ENCODE measurements around the gene CASTOR2. TPM values are rescaled to one million over a fixed set of nuclear protein-coding genes. Genes with fewer than 3 reads are reported as not detected.
"Not testable (repeated sequence)": the region's sequence is repeated elsewhere in the genome, so short reads cannot be mapped to it uniquely, and the experiment has no call there.

Gene CASTOR2
- total and polyA plus RNA-seq, 5 donors from 2014 or later, result 0.31 to 9.8 (median 0.96) TPM

DNA sequence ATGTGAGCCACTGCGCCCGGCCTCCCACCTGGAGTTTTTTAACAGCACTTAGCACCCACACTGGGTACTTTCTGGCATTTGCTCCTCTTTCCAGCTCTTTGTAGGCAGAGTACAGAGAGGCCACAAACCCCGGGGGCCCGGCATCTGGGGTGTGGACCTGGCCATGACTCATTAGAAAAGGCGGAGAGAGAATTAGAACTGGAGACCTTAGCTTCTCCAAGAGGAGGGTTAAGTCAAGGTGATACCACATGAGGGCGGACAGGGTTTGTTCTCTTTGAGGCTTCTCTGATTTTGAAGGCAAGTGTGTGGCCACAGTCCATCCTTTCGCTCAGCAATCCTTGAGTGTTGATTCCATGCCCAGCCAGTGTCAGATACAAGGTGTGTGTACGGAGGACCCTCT, 36.9 kb downstream of the CASTOR2 start:
- H3K27ac ChIP-seq (ENCODE audit: insufficient read depth, low read length, poor library complexity, severe bottlenecking); H3K27ac Mint-ChIP-seq; H3K27me3 Mint-ChIP-seq; H3K27me3 ChIP-seq (ENCODE audit: control insufficient read depth, insufficient read depth, low read length); H3K4me1 Mint-ChIP-seq; DNase-seq; H3K36me3 ChIP-seq (ENCODE audit: control insufficient read depth, insufficient read depth, low read length); H3K4me3 ChIP-seq (ENCODE audit: low read depth, low read length); ATAC-seq (ENCODE audit: low read depth in 2 of 2); H3K4me3 Mint-ChIP-seq; H3K36me3 Mint-ChIP-seq; H3K9me3 Mint-ChIP-seq; H3K9me3 ChIP-seq (ENCODE audit: control insufficient read depth in 2 of 2, low read length in 2 of 2); H3K4me1 ChIP-seq (ENCODE audit: control insufficient read depth, insufficient read depth, low read length, poor library complexity, severe bottlenecking): not testable (repeated sequence)

- H3K9me3 Mint-ChIP-seq, result peaks cover 0 to 2% (median 0%) of the 10 kb centered on the region in 7 donors
- Histone ChIP-seq H3K27ac (ENCODE audit: insufficient read depth, low read length, poor library complexity, severe bottlenecking) (no peak overlapping the region), H3K27me3 (ENCODE audit: control insufficient read depth, insufficient read depth, low read length) (no peaks in the 10 kb centered on the region), H3K36me3 (ENCODE audit: control insufficient read depth, insufficient read depth, low read length) (no peaks in the 10 kb centered on the region), H3K4me1 (ENCODE audit: control insufficient read depth, insufficient read depth, low read length, poor library complexity, severe bottlenecking) (no peaks in the 10 kb centered on the region), H3K4me3 (ENCODE audit: low read depth, low read length) (no peak overlapping the region), H3K9me3 (ENCODE audit: control insufficient read depth in 2 of 2, low read length in 2 of 2) (no peaks in the 10 kb centered on the region)
- no peaks in the 10 kb centered on the region for H3K4me1 Mint-ChIP-seq
- peak overlapping the region in 1 of 3 donors; percentile 72 for H3K27ac Mint-ChIP-seq
- H3K36me3 Mint-ChIP-seq, result peaks cover 13% of the 10 kb centered on the region
- no peak for ATAC-seq (ENCODE audit: low read depth in 2 of 2)
- H3K4me3 Mint-ChIP-seq, result no peak overlapping the region
- H3K27me3 Mint-ChIP-seq, result no peaks in the 10 kb centered on the region
- no peak for DNase-seq
Observed at GRCh38 chr7:75010036-75010435, 45.5 kb downstream of the CASTOR2 start.

- ATAC-seq (ENCODE audit: low read depth in 2 of 2) (no peak), DNase-seq (no peak)
- no peaks in the 10 kb centered on the region for H3K27me3 ChIP-seq (ENCODE audit: control insufficient read depth, insufficient read depth, low read length)
- H3K4me1 Mint-ChIP-seq, result no peaks in the 10 kb centered on the region
- peaks cover 5% of the 10 kb centered on the region for H3K36me3 Mint-ChIP-seq
- H3K4me3 Mint-ChIP-seq, result peak overlapping the region in 1 of 4 donors; percentile 47
- no peak overlapping the region for H3K27ac ChIP-seq (ENCODE audit: insufficient read depth, low read length, poor library complexity, severe bottlenecking)
- H3K9me3 ChIP-seq (ENCODE audit: control insufficient read depth in 2 of 2, low read length in 2 of 2), result no peaks in the 10 kb centered on the region
- H3K4me3 ChIP-seq (ENCODE audit: low read depth, low read length), result no peak overlapping the region
- H3K27me3 Mint-ChIP-seq, result no peaks in the 10 kb centered on the region
- no peaks in the 10 kb centered on the region for H3K4me1 ChIP-seq (ENCODE audit: control insufficient read depth, insufficient read depth, low read length, poor library complexity, severe bottlenecking)
- peaks cover 0 to 2% (median 0%) of the 10 kb centered on the region in 7 donors for H3K9me3 Mint-ChIP-seq
- no peak overlapping the region for H3K27ac Mint-ChIP-seq
- no peaks in the 10 kb centered on the region for H3K36me3 ChIP-seq (ENCODE audit: control insufficient read depth, insufficient read depth, low read length)
Observed at GRCh38 chr7:75017832-75018231, 53.3 kb downstream of the CASTOR2 start.

- ATAC-seq (ENCODE audit: low read depth in 2 of 2), result no peak
- H3K36me3 ChIP-seq (ENCODE audit: control insufficient read depth, insufficient read depth, low read length), result no peaks in the 10 kb centered on the region
- no peaks in the 10 kb centered on the region for H3K27me3 ChIP-seq (ENCODE audit: control insufficient read depth, insufficient read depth, low read length)
- peaks cover 3% of the 10 kb centered on the region for H3K36me3 Mint-ChIP-seq
- no peaks in the 10 kb centered on the region for H3K4me1 ChIP-seq (ENCODE audit: control insufficient read depth, insufficient read depth, low read length, poor library complexity, severe bottlenecking)
- no peaks in the 10 kb centered on the region for H3K9me3 Mint-ChIP-seq
- no peak overlapping the region for H3K27ac ChIP-seq (ENCODE audit: insufficient read depth, low read length, poor library complexity, severe bottlenecking)
- no peaks in the 10 kb centered on the region for H3K9me3 ChIP-seq (ENCODE audit: control insufficient read depth in 2 of 2, low read length in 2 of 2)
- no peaks in the 10 kb centered on the region for H3K27me3 Mint-ChIP-seq
- DNase-seq, result no peak
- no peaks in the 10 kb centered on the region for H3K4me1 Mint-ChIP-seq
- H3K4me3 Mint-ChIP-seq, result no peak overlapping the region
- H3K27ac Mint-ChIP-seq, result no peak overlapping the region
- no peak overlapping the region for H3K4me3 ChIP-seq (ENCODE audit: low read depth, low read length)
Observed at GRCh38 chr7:75018570-75019364, 54.3 kb downstream of the CASTOR2 start.

DNA sequence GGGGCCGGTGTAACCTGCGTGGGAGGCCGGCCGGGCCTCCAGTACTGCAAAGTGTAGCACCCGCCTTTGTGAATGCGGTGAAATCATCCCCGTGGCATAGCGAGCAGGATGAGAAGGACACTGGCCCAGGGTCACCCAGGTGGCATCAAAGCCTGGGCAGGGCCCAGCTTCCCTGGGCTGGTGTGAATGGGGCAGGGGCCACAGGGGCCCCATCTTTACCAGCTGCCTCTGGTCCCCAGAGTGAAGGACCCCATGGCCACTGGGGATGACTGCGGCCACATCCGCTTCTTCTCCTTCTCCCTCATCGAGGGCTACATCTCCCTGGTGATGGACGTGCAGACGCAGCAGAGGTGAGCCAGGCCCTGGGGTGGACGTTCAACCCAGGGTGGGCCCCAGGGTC, 55.3 kb downstream of the CASTOR2 start:
- ATAC-seq (ENCODE audit: low read depth in 2 of 2) (no peak), DNase-seq (no peak)
- no peaks in the 10 kb centered on the region for H3K27me3 Mint-ChIP-seq
- H3K4me3 Mint-ChIP-seq, result no peak overlapping the region
- H3K27me3 ChIP-seq (ENCODE audit: control insufficient read depth, insufficient read depth, low read length), result no peaks in the 10 kb centered on the region
- no peak overlapping the region for H3K4me3 ChIP-seq (ENCODE audit: low read depth, low read length)
- H3K9me3 Mint-ChIP-seq, result no peaks in the 10 kb centered on the region
- H3K36me3 ChIP-seq (ENCODE audit: control insufficient read depth, insufficient read depth, low read length), result no peaks in the 10 kb centered on the region
- H3K9me3 ChIP-seq (ENCODE audit: control insufficient read depth in 2 of 2, low read length in 2 of 2), result no peaks in the 10 kb centered on the region
- H3K27ac ChIP-seq (ENCODE audit: insufficient read depth, low read length, poor library complexity, severe bottlenecking), result no peak overlapping the region
- no peaks in the 10 kb centered on the region for H3K4me1 Mint-ChIP-seq
- H3K27ac Mint-ChIP-seq, result no peak overlapping the region
- no peaks in the 10 kb centered on the region for H3K4me1 ChIP-seq (ENCODE audit: control insufficient read depth, insufficient read depth, low read length, poor library complexity, severe bottlenecking)
- peaks cover 3% of the 10 kb centered on the region for H3K36me3 Mint-ChIP-seq

DNA sequence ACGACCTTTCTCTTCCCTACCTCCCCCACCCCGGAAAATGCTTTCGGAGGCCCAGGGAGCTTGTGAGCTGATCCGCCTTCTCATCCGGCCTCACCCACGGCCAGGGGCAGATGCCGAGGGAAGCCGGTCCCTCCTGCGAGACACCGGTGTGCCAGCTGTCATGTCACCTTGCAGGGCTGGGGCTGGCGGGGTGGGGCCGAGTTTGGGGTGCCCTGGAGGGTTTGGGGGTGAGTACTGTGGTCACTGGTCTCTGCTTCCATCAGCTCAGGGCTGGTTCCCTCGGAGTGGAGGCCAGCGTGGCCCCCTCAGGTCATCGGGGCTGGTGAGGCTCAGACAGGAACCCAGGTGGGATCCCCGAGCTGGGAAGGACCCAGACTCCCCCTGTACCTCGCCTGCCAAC, 60.4 kb downstream of the CASTOR2 start:
- no peaks in the 10 kb centered on the region for H3K4me1 ChIP-seq (ENCODE audit: control insufficient read depth, insufficient read depth, low read length, poor library complexity, severe bottlenecking)
- no peaks in the 10 kb centered on the region for H3K36me3 ChIP-seq (ENCODE audit: control insufficient read depth, insufficient read depth, low read length)
- Mint-ChIP-seq H3K4me1 (peaks cover 0 to 2% (median under 1%) of the 10 kb centered on the region in 4 donors), H3K36me3 (peaks cover 3% of the 10 kb centered on the region), H3K9me3 (no peaks in the 10 kb centered on the region), H3K27ac (no peak overlapping the region), H3K4me3 (no peak overlapping the region), H3K27me3 (no peaks in the 10 kb centered on the region)
- H3K27ac ChIP-seq (ENCODE audit: insufficient read depth, low read length, poor library complexity, severe bottlenecking), result no peak overlapping the region
- H3K4me3 ChIP-seq (ENCODE audit: low read depth, low read length), result no peak overlapping the region
- DNase-seq (no peak), ATAC-seq (ENCODE audit: low read depth in 2 of 2) (peak in 1 of 2 donors; percentile 20)
- no peaks in the 10 kb centered on the region for H3K9me3 ChIP-seq (ENCODE audit: control insufficient read depth in 2 of 2, low read length in 2 of 2)
- no peaks in the 10 kb centered on the region for H3K27me3 ChIP-seq (ENCODE audit: control insufficient read depth, insufficient read depth, low read length)

GRCh38 chr7:75028299-75028698, 63.8 kb downstream of the CASTOR2 start:
- Histone ChIP-seq H3K4me1 (ENCODE audit: control insufficient read depth, insufficient read depth, low read length, poor library complexity, severe bottlenecking) (no peaks in the 10 kb centered on the region), H3K27me3 (ENCODE audit: control insufficient read depth, insufficient read depth, low read length) (no peaks in the 10 kb centered on the region), H3K9me3 (ENCODE audit: control insufficient read depth in 2 of 2, low read length in 2 of 2) (no peaks in the 10 kb centered on the region), H3K27ac (ENCODE audit: insufficient read depth, low read length, poor library complexity, severe bottlenecking) (no peak overlapping the region), H3K36me3 (ENCODE audit: control insufficient read depth, insufficient read depth, low read length) (no peaks in the 10 kb centered on the region), H3K4me3 (ENCODE audit: low read depth, low read length) (no peak overlapping the region)
- DNase-seq (no peak), ATAC-seq (ENCODE audit: low read depth in 2 of 2) (no peak)
- no peak overlapping the region for H3K4me3 Mint-ChIP-seq
- H3K4me1 Mint-ChIP-seq, result peaks cover 0 to 2% (median under 1%) of the 10 kb centered on the region in 4 donors
- no peak overlapping the region for H3K27ac Mint-ChIP-seq
- no peaks in the 10 kb centered on the region for H3K27me3 Mint-ChIP-seq
- H3K9me3 Mint-ChIP-seq, result no peaks in the 10 kb centered on the region
- H3K36me3 Mint-ChIP-seq, result peaks cover 4% of the 10 kb centered on the region

- H3K4me3 ChIP-seq (ENCODE audit: low read depth, low read length), result no peak overlapping the region
- H3K27ac ChIP-seq (ENCODE audit: insufficient read depth, low read length, poor library complexity, severe bottlenecking), result no peak overlapping the region
- no peaks in the 10 kb centered on the region for H3K4me1 Mint-ChIP-seq
- no peaks in the 10 kb centered on the region for H3K9me3 Mint-ChIP-seq
- H3K27me3 Mint-ChIP-seq, result no peaks in the 10 kb centered on the region
- H3K36me3 Mint-ChIP-seq, result peaks cover 4% of the 10 kb centered on the region
- DNase-seq (no peak), ATAC-seq (ENCODE audit: low read depth in 2 of 2) (no peak)
- no peaks in the 10 kb centered on the region for H3K36me3 ChIP-seq (ENCODE audit: control insufficient read depth, insufficient read depth, low read length)
- H3K4me3 Mint-ChIP-seq, result no peak overlapping the region
- no peaks in the 10 kb centered on the region for H3K4me1 ChIP-seq (ENCODE audit: control insufficient read depth, insufficient read depth, low read length, poor library complexity, severe bottlenecking)
- no peaks in the 10 kb centered on the region for H3K9me3 ChIP-seq (ENCODE audit: control insufficient read depth in 2 of 2, low read length in 2 of 2)
- H3K27me3 ChIP-seq (ENCODE audit: control insufficient read depth, insufficient read depth, low read length), result no peaks in the 10 kb centered on the region
- H3K27ac Mint-ChIP-seq, result peak overlapping the region in 2 of 3 donors; percentile 25 to 60
Observed at GRCh38 chr7:75033064-75033463, 68.6 kb downstream of the CASTOR2 start.

All from CD4-positive, CD25-positive, alpha-beta regulatory T cell (primary cell).